Gastrocnemius medialis (tissue), 4 donors: ENCODE results near the gene PBRM1. TPM values are rescaled to one million over a fixed set of nuclear protein-coding genes. Genes with fewer than 3 reads are reported as not detected.

ENCODE experiments used
- ATAC-seq, 2 donors: fragments of 150-250 bp; one replicate each; pipeline ENCODE4 v1.9.1; 2016
- DNase-seq, 2 donors: peaks; one replicate each; pipeline ENCODE4 v3.0.0-alpha.2; 2019
- H3K27ac ChIP-seq, 4 donors: fragments of 200-600 bp; sonication (generic); 1 replicate in 1 of 4; 2 replicates in 3 of 4; pipeline ENCODE4 v1.5.1; 2016 to 2018; ENCODE audit warnings: mild to moderate bottlenecking in 2 of 4, moderate library complexity in 1 of 4
- H3K27me3 ChIP-seq, 3 donors: fragments of 200-600 bp; sonication (generic) in 2 of 3; 1 replicate in 1 of 3; 2 replicates in 2 of 3; pipeline versions ENCODE4 v1.5.1 to v1.6.0; 2016 to 2019; ENCODE audit warnings: mild to moderate bottlenecking in 1 of 3, moderate library complexity in 1 of 3
- H3K36me3 ChIP-seq, 2 donors: fragments of 200-600 bp; sonication (generic) in 1 of 2; one replicate each; pipeline ENCODE4 v1.5.1; 2017 to 2018
- H3K4me1 ChIP-seq, 2 donors: fragments of 200-600 bp; sonication (generic) in 1 of 2; one replicate each; pipeline ENCODE4 v1.5.1; 2016 to 2017; ENCODE audit warnings: mild to moderate bottlenecking in 2 of 2
- H3K4me3 ChIP-seq, 4 donors: fragments of 200-600 bp; sonication (generic) in 3 of 4; 1 replicate in 1 of 4; 2 replicates in 3 of 4; pipeline ENCODE4 v1.5.1; 2016 to 2019; ENCODE audit warnings: mild to moderate bottlenecking in 2 of 4
- H3K9me3 ChIP-seq, 3 donors: fragments of 200-600 bp; sonication (generic) in 2 of 3; 1 replicate in 1 of 3; 2 replicates in 2 of 3; pipeline ENCODE4 v1.5.1; 2016 to 2019
- CTCF ChIP-seq, 5 experiments: fragments of 450-650 bp in 3 of 5; fragments of 200-600 bp in 2 of 5; sonication (generic) in 2 of 5; IDR thresholded peaks in 4 of 5; conservative IDR thresholded peaks in 1 of 5; 1 replicate in 4 of 5; 2 replicates in 1 of 5; pipeline ENCODE4 v1.5.1; 2016 to 2019; ENCODE audit warnings: antibody characterized with exemption in 5 of 5, mild to moderate bottlenecking in 3 of 5, moderate library complexity in 3 of 5
- POLR2A ChIP-seq, 2 donors: fragments of 450-650 bp; IDR thresholded peaks; one replicate each; pipeline ENCODE4 v1.6.1; 2017; ENCODE audit warnings: antibody characterized with exemption in 2 of 2, mild to moderate bottlenecking in 2 of 2, moderate library complexity in 2 of 2
- in situ Hi-C, 4 donors: fragments of 200-750 bp; cut with MboI; loops; one replicate each; pipeline versions ENCODE4 v1.15.0 to v1.8.0; 2017; ENCODE audit warnings: low sequenced_read_pairs in 4 of 4
- intact Hi-C: fragments of 100-400 bp; cut with DNase I; formaldehyde crosslinking; loops from one replicate; pipeline ENCODE4 v1.15.1; 2023; ENCODE audit warnings: low total_unique reads
- total RNA-seq, 4 donors: library from RNA; depleted of rRNA; stranded (reverse); fragments of >200 nt; gene quantifications; one replicate each; pipeline versions ENCODE4 v1.1.0 to v1.2.3, GENCODE V29; 2016

PBRM1 gene
- total RNA-seq, 4 donors from 2014 or later, result 22.9 to 45.2 (median 27.5) TPM

- no peak for ATAC-seq
- H3K4me1 ChIP-seq, result no peaks in the 10 kb centered on the region
- no peak overlapping the region for H3K4me3 ChIP-seq
- TF ChIP-seq CTCF (IDR thresholded peaks at IDR 0.05 in 4 of 5, conservative IDR thresholded peaks at IDR 0.05 in 1 of 5) (no peak), POLR2A (IDR thresholded peaks at IDR 0.05) (no peak)
- in situ Hi-C loops (no loop called here), intact Hi-C loops (no loop called here)
- H3K9me3 ChIP-seq, result no peaks in the 10 kb centered on the region
- DNase-seq, result no peak
- H3K36me3 ChIP-seq, result no peaks in the 10 kb centered on the region
- no peaks in the 10 kb centered on the region for H3K27me3 ChIP-seq
- no peak overlapping the region for H3K27ac ChIP-seq
Measured at GRCh38 chr3:52519445-52520140, 166.1 kb downstream of the PBRM1 start.

- DNase-seq (peak in 1 of 2 donors; percentile 39), ATAC-seq (peak in 1 of 2 donors; percentile 43)
- H3K36me3 ChIP-seq, result no peaks in the 10 kb centered on the region
- in situ Hi-C loops, result no loop called here
- H3K4me1 ChIP-seq, result no peaks in the 10 kb centered on the region
- H3K27ac ChIP-seq, result no peak overlapping the region
- intact Hi-C loops, result no loop called here
- TF ChIP-seq POLR2A (IDR thresholded peaks at IDR 0.05), result no peak
- no peak for TF ChIP-seq CTCF (IDR thresholded peaks at IDR 0.05 in 4 of 5, conservative IDR thresholded peaks at IDR 0.05 in 1 of 5)
- H3K4me3 ChIP-seq, result peak overlapping the region; percentile 31 to 41 (median 39)
- no peaks in the 10 kb centered on the region for H3K9me3 ChIP-seq
- no peaks in the 10 kb centered on the region for H3K27me3 ChIP-seq
Measured at GRCh38 chr3:52518723-52519444, 166.8 kb downstream of the PBRM1 start.

- in situ Hi-C loops, result no loop called here
- Histone ChIP-seq H3K27ac (no peak overlapping the region), H3K27me3 (no peaks in the 10 kb centered on the region), H3K4me3 (peak overlapping the region; percentile 31 to 41 (median 39)), H3K4me1 (no peaks in the 10 kb centered on the region), H3K36me3 (no peaks in the 10 kb centered on the region), H3K9me3 (no peaks in the 10 kb centered on the region)
- ATAC-seq, result no peak
- intact Hi-C loops, result no loop called here
- no peak for TF ChIP-seq CTCF (IDR thresholded peaks at IDR 0.05 in 4 of 5, conservative IDR thresholded peaks at IDR 0.05 in 1 of 5)
- no peak for TF ChIP-seq POLR2A (IDR thresholded peaks at IDR 0.05)
- no peak for DNase-seq
Measured at GRCh38 chr3:52517796-52518722, 167.7 kb downstream of the PBRM1 start.

- H3K9me3 ChIP-seq, result no peaks in the 10 kb centered on the region
- no peaks in the 10 kb centered on the region for H3K27me3 ChIP-seq
- no peaks in the 10 kb centered on the region for H3K36me3 ChIP-seq
- DNase-seq (no peak), ATAC-seq (no peak)
- in situ Hi-C loops (no loop called here), intact Hi-C loops (no loop called here)
- no peak for TF ChIP-seq POLR2A (IDR thresholded peaks at IDR 0.05)
- TF ChIP-seq CTCF (IDR thresholded peaks at IDR 0.05 in 4 of 5, conservative IDR thresholded peaks at IDR 0.05 in 1 of 5), result no peak
- no peak overlapping the region for H3K27ac ChIP-seq
- H3K4me3 ChIP-seq, result no peak overlapping the region
- no peaks in the 10 kb centered on the region for H3K4me1 ChIP-seq
Measured at GRCh38 chr3:52516509-52517195, 169.1 kb downstream of the PBRM1 start.
